Peyer's patch (tissue), 4 donors: Measurements from ENCODE around the gene LHFPL4. TPM values are rescaled to one million over a fixed set of nuclear protein-coding genes. Genes with fewer than 3 reads are reported as not detected.

Experiments used
- DNase-seq, 3 donors: peaks; one replicate each; pipeline ENCODE4 v3.0.0-alpha.2; 2017 to 2019
- H3K27ac ChIP-seq, 4 donors: fragments of 200-600 bp; sonication (generic); one replicate each; pipeline ENCODE4 v1.5.1; 2016 to 2019
- H3K27me3 ChIP-seq, 2 donors: fragments of 200-600 bp; sonication (generic); one replicate each; pipeline ENCODE4 v1.5.1; 2019
- H3K36me3 ChIP-seq, 3 donors: fragments of 200-600 bp; sonication (generic); one replicate each; pipeline ENCODE4 v1.5.1; 2016 to 2019
- H3K4me1 ChIP-seq, 4 donors: fragments of 200-600 bp; sonication (generic); one replicate each; pipeline ENCODE4 v1.5.1; 2016 to 2019
- H3K4me3 ChIP-seq, 4 donors: fragments of 200-600 bp; sonication (generic); 1 replicate in 3 of 4; 2 replicates in 1 of 4; pipeline ENCODE4 v1.5.1; 2016 to 2019; ENCODE audit warnings: mild to moderate bottlenecking in 1 of 4
- H3K9me3 ChIP-seq, 4 donors: fragments of 200-600 bp; sonication (generic); one replicate each; pipeline ENCODE4 v1.5.1; 2016 to 2019; ENCODE audit warnings: mild to moderate bottlenecking in 1 of 4
- POLR2A ChIP-seq, 2 donors: fragments of 450-650 bp; IDR thresholded peaks; one replicate each; pipeline ENCODE4 v1.5.1; 2017; ENCODE audit warnings: antibody characterized with exemption in 2 of 2, mild to moderate bottlenecking in 2 of 2, moderate library complexity in 2 of 2
- total RNA-seq, 4 donors: library from RNA; depleted of rRNA; stranded (reverse); fragments of >200 nt; gene quantifications; one replicate each; pipeline ENCODE4 v1.1.0, GENCODE V29; 2016

The LHFPL4 gene
- total RNA-seq, 4 donors from 2014 or later: 0.54 TPM; not detected in 3

DNA sequence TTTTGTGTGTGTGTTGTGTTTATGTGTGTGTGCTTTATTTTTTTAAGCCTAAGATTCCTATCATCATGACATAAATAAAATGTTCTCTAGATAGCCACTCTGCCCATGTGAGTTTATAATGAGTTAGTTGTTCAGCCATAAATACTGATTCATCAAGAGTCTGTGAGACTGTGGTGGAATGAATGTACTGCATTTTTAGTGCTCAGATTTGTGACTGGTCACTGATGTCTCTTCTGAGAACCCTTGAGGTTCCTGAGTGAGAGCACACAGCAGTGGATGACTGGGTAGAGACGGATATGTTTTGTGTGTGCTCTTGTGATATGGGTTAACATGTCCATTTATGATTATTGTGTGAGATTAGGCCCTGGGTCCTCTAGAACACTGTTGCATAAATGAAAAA, 105.0 kb downstream of the LHFPL4 start:
- H3K27ac ChIP-seq: no peak overlapping the region
- no peak overlapping the region for H3K4me3 ChIP-seq
- DNase-seq: no peak
- TF ChIP-seq POLR2A (IDR thresholded peaks at IDR 0.05): no peak
- H3K9me3 ChIP-seq: no peaks in the 10 kb centered on the region
- peaks cover 0 to 90% (median under 1%) of the 10 kb centered on the region in 3 donors for H3K36me3 ChIP-seq
- no peaks in the 10 kb centered on the region for H3K27me3 ChIP-seq
- peaks cover 0 to 4% (median 0%) of the 10 kb centered on the region in 4 donors for H3K4me1 ChIP-seq

Other genes with a start within 250 kb of the LHFPL4 start
- 10 to 100 TPM; 16.8 to 31.5 (median 22.7) TPM for gene THUMPD3, start 190.8 kb downstream of the LHFPL4 start, total RNA-seq
- 100 to 1,000 TPM in 3 of 4 donors, 10 to 100 TPM in 1; 72.5 to 272 (median 147) TPM for gene SETD5, start 156.2 kb downstream of the LHFPL4 start, total RNA-seq
- 10 to 100 TPM; 37.1 to 41.7 (median 38.3) TPM for gene MTMR14, start 95.7 kb upstream of the LHFPL4 start, total RNA-seq
- not detected for gene CPNE9, start 150.0 kb upstream of the LHFPL4 start, total RNA-seq
- gene BRPF1, start 177.9 kb upstream of the LHFPL4 start, total RNA-seq: 10 to 100 TPM; 16.8 to 43.7 (median 25.6) TPM
- 100 to 1,000 TPM in 1 of 4 donors, 10 to 100 TPM in 3; 51.2 to 163 (median 74.1) TPM for gene OGG1, start 196.1 kb upstream of the LHFPL4 start, total RNA-seq
- gene CAMK1, start 216.1 kb upstream of the LHFPL4 start, total RNA-seq: 10 to 100 TPM in 2 of 4 donors, 1 to 10 TPM in 2; 5.6 to 51.2 (median 10.4) TPM
- 10 to 100 TPM; 38.0 to 63.6 (median 55.7) TPM for gene TADA3, start 238.7 kb upstream of the LHFPL4 start, total RNA-seq
- gene ARPC4, start 239.3 kb upstream of the LHFPL4 start, total RNA-seq: 100 to 1,000 TPM; 111 to 165 (median 135) TPM